Tibial nerve (tissue), 3 donors: ENCODE results near the gene RFX4.

Experiments
- POLR2A ChIP-seq, 2 donors: fragments of 450-650 bp; IDR thresholded peaks; one replicate each; pipeline ENCODE4 v1.6.1; 2017; ENCODE audit warnings: antibody characterized with exemption in 2 of 2, mild to moderate bottlenecking in 2 of 2, moderate library complexity in 2 of 2
- TF ChIP-seq, protein P1 (sequence below), 5 experiments: fragments of 200-600 bp in 3 of 5; fragments of 450-650 bp in 2 of 5; sonication (generic) in 3 of 5; IDR thresholded peaks; one replicate each; pipeline ENCODE4 v1.5.1; 2016 to 2019; ENCODE audit warnings: antibody characterized with exemption in 5 of 5, mild to moderate bottlenecking in 3 of 5, moderate library complexity in 2 of 5

DNA sequence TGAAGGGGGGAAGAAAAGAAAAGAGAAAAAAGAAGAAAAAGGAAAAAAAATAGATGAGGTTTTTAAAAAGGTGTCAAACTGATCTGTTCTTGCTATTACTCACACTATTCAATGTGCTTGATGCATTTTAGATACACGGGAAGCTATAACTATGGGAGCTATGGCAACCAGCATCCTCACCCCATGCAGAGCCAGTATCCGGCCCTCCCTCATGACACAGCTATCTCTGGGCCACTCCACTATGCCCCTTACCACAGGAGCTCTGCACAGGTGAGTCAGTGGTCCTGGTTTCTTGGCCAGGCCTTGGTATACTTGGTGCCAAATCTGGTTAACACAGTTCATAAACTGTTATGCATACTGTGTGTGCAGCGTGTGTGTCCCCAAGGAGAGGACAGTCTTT is 167.7 kb downstream of the RFX4 start:
- TF ChIP-seq, protein P1, sequence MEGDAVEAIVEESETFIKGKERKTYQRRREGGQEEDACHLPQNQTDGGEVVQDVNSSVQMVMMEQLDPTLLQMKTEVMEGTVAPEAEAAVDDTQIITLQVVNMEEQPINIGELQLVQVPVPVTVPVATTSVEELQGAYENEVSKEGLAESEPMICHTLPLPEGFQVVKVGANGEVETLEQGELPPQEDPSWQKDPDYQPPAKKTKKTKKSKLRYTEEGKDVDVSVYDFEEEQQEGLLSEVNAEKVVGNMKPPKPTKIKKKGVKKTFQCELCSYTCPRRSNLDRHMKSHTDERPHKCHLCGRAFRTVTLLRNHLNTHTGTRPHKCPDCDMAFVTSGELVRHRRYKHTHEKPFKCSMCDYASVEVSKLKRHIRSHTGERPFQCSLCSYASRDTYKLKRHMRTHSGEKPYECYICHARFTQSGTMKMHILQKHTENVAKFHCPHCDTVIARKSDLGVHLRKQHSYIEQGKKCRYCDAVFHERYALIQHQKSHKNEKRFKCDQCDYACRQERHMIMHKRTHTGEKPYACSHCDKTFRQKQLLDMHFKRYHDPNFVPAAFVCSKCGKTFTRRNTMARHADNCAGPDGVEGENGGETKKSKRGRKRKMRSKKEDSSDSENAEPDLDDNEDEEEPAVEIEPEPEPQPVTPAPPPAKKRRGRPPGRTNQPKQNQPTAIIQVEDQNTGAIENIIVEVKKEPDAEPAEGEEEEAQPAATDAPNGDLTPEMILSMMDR (IDR thresholded peaks at IDR 0.05): no peak
- no peak for TF ChIP-seq POLR2A (IDR thresholded peaks at IDR 0.05)
